CD14-positive monocyte (primary cell): ENCODE results near the gene PPFIA4. TPM values are rescaled to one million over a fixed set of nuclear protein-coding genes. Genes with fewer than 3 reads are reported as not detected.

Experiments
- DNase-seq, 3 donors: peaks; one replicate each; pipeline ENCODE4 v3.0.0-alpha.2; 2011 to 2022
- H2AFZ ChIP-seq: 2 replicates; pipeline ENCODE4 v1.6.0; 2012; ENCODE audit warnings: mild to moderate bottlenecking, low read depth, low read length, inconsistent platforms; ENCODE audit not compliant: insufficient read depth, poor library complexity, severe bottlenecking
- H3K27ac ChIP-seq, 2 donors: 1 replicate in 1 of 2; 2 replicates in 1 of 2; pipeline ENCODE4 v1.5.1; 2012 to 2013; ENCODE audit warnings: low read length in 2 of 2, control low read depth in 1 of 2, inconsistent platforms in 1 of 2, low read depth in 1 of 2, mild to moderate bottlenecking in 1 of 2
- H3K27me3 ChIP-seq, 2 donors: one replicate each; pipeline versions ENCODE4 v1.6.0 to v1.6.1; 2011 to 2013; ENCODE audit warnings: low read length in 2 of 2; ENCODE audit not compliant: control insufficient read depth in 2 of 2, insufficient read depth in 2 of 2
- H3K36me3 ChIP-seq, 2 donors: replicated peaks in 1 of 2; 1 replicate in 1 of 2; 2 replicates in 1 of 2; pipeline versions ENCODE4 v1.5.1 to v1.6.1; 2012 to 2013; ENCODE audit warnings: low read length in 2 of 2, control low read depth in 1 of 2, inconsistent platforms in 1 of 2, mild to moderate bottlenecking in 1 of 2; ENCODE audit not compliant: insufficient read depth in 2 of 2, control insufficient read depth in 1 of 2
- H3K4me1 ChIP-seq, 2 donors: 1 replicate in 1 of 2; 2 replicates in 1 of 2; pipeline versions ENCODE4 v1.5.1 to v1.6.1; 2012 to 2013; ENCODE audit warnings: low read length in 2 of 2, control low read depth in 1 of 2, inconsistent platforms in 1 of 2, mild to moderate bottlenecking in 1 of 2, moderate library complexity in 1 of 2; ENCODE audit not compliant: insufficient read depth in 2 of 2, control insufficient read depth in 1 of 2
- H3K4me2 ChIP-seq: replicated peaks from 2 replicates; pipeline ENCODE3; 2012; ENCODE audit warnings: low read length, moderate library complexity, mild to moderate bottlenecking; ENCODE audit not compliant: poor library complexity, severe bottlenecking; ENCODE audit errors: extremely low read depth
- H3K4me3 ChIP-seq, 3 experiments: fragments of 200-600 bp in 1 of 3; sonication (generic) in 1 of 3; replicated peaks in 1 of 3; 1 replicate in 2 of 3; 2 replicates in 1 of 3; pipeline ENCODE4 v1.5.1; 2011 to 2013; ENCODE audit warnings: low read length in 3 of 3, mild to moderate bottlenecking in 3 of 3, control low read depth in 2 of 3, low read depth in 2 of 3, inconsistent platforms in 1 of 3, moderate library complexity in 1 of 3
- H3K79me2 ChIP-seq: 2 replicates; pipeline ENCODE4 v1.6.0; 2012; ENCODE audit warnings: mild to moderate bottlenecking, control low read depth, inconsistent platforms, low read length, moderate library complexity; ENCODE audit not compliant: insufficient read depth
- H3K9ac ChIP-seq: 2 replicates; pipeline ENCODE4 v1.6.0; 2017; ENCODE audit warnings: low read length, mild to moderate bottlenecking; ENCODE audit not compliant: insufficient read depth, poor library complexity, severe bottlenecking
- H3K9me3 ChIP-seq, 2 donors: replicated peaks in 1 of 2; 1 replicate in 1 of 2; 2 replicates in 1 of 2; pipeline versions ENCODE4 v1.5.1 to v1.6.1; 2012 to 2013; ENCODE audit warnings: low read length in 2 of 2, control low read depth in 1 of 2; ENCODE audit not compliant: control insufficient read depth in 1 of 2, insufficient read depth in 1 of 2
- H4K20me1 ChIP-seq: 2 replicates; pipeline ENCODE4 v1.6.0; 2012; ENCODE audit warnings: mild to moderate bottlenecking, low read length, control low read depth, moderate library complexity; ENCODE audit not compliant: insufficient read depth
- H3K27ac Mint-ChIP-seq, 7 donors: one replicate each; pipeline ENCODE4 v1.8.0; 2020; ENCODE audit warnings: mild to moderate bottlenecking in 7 of 7, mixed read lengths in 7 of 7, moderate library complexity in 6 of 7, inconsistent platforms in 2 of 7
- H3K27me3 Mint-ChIP-seq, 3 donors: one replicate each; pipeline ENCODE4 v1.8.0; 2021 to 2022; ENCODE audit warnings: low read depth in 3 of 3, mild to moderate bottlenecking in 3 of 3, mixed read lengths in 3 of 3, moderate library complexity in 3 of 3, inconsistent platforms in 1 of 3
- H3K36me3 Mint-ChIP-seq, 2 donors: one replicate each; pipeline ENCODE4 v1.8.0; 2020; ENCODE audit warnings: mixed read lengths in 2 of 2, inconsistent platforms in 1 of 2, mild to moderate bottlenecking in 1 of 2
- H3K4me1 Mint-ChIP-seq: one replicate; pipeline ENCODE4 v1.8.0; 2020; ENCODE audit warnings: mild to moderate bottlenecking, mixed read lengths
- H3K4me3 Mint-ChIP-seq, 2 donors: one replicate each; pipeline ENCODE4 v1.8.0; 2020; ENCODE audit warnings: mild to moderate bottlenecking in 2 of 2, mixed read lengths in 2 of 2, moderate library complexity in 1 of 2
- H3K9me3 Mint-ChIP-seq, 7 donors: one replicate each; pipeline ENCODE4 v1.8.0; 2020 to 2022; ENCODE audit warnings: mixed read lengths in 7 of 7, mild to moderate bottlenecking in 6 of 7, moderate library complexity in 6 of 7, inconsistent platforms in 2 of 7
- WGBS: methylation state at CpG from one replicate; pipeline ENCODE4 v1.1.5; 2013; ENCODE audit warnings: missing lambda C conversion rate; ENCODE audit not compliant: insufficient coverage; 5-methylcytosine and 5-hydroxymethylcytosine counted together
- intact Hi-C, 2 donors: fragments of 100-400 bp; cut with micrococcal nuclease; formaldehyde crosslinking; loops; one replicate each; pipeline versions ENCODE4 v1.15.0 to v1.15.1; 2023
- polyA plus RNA-seq, 3 donors: library from polyadenylated mRNA; depleted of rRNA in 1 of 3; unstranded in 2 of 3; stranded (reverse) in 1 of 3; fragments of 300-500 nt in 2 of 3; fragments of >200 nt in 1 of 3; fragmentation: Illumina TruSeq in 2 of 3; gene quantifications; 1 replicate in 2 of 3; 2 replicates in 1 of 3; pipeline ENCODE4 v1.2.3, GENCODE V29; 2012 to 2021
- TF ChIP-seq, protein P1 (sequence below): fragments of 200-600 bp; IDR thresholded peaks from one replicate; pipeline ENCODE4 v1.8.0; 2022; ENCODE audit warnings: antibody characterized with exemption, mild to moderate bottlenecking

Gene PPFIA4
- polyA plus RNA-seq, 3 donors, result 0.52 to 1.0 (median 0.97) TPM

DNA sequence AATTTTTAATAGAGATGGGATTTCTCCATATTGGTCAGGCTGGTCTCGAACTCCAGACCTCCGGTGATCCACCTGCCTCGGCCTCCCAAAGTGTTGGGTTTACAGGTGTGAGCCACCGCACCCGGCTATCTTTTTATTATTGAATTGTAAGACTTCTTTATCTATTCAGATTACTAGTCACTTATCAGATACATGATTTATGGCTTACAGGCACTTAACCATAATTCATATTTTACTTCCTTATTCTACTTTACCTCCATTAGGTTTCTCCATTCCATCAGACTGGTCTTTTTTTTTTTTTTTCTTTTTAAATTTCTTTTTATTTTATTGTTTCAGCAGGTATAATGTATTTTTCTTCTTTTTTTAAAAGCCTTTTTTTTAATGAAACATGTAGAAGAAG, 14.7 kb upstream of the PPFIA4 start:
- Histone ChIP-seq H3K4me1 (peaks cover 11 to 13% of the 10 kb centered on the region in 2 donors), H3K4me2 (no peak overlapping the region), H3K9ac (no peak overlapping the region), H3K27me3 (no peaks in the 10 kb centered on the region), H3K27ac (no peak overlapping the region), H4K20me1 (peaks cover 46% of the 10 kb centered on the region), H3K9me3 (no peaks in the 10 kb centered on the region), H3K4me3 (no peak overlapping the region), H2AFZ (no peak overlapping the region), H3K79me2 (peaks cover 69% of the 10 kb centered on the region), H3K36me3 (peaks cover 73 to 80% of the 10 kb centered on the region in 2 donors)
- Mint-ChIP-seq H3K27ac (no peak overlapping the region), H3K27me3 (peaks cover 0 to 3% (median 0%) of the 10 kb centered on the region in 3 donors), H3K36me3 (peaks cover 56 to 67% of the 10 kb centered on the region in 2 donors), H3K4me1 (peaks cover 12% of the 10 kb centered on the region), H3K9me3 (no peaks in the 10 kb centered on the region), H3K4me3 (no peak overlapping the region)
- no peak for DNase-seq
- TF ChIP-seq, protein P1, sequence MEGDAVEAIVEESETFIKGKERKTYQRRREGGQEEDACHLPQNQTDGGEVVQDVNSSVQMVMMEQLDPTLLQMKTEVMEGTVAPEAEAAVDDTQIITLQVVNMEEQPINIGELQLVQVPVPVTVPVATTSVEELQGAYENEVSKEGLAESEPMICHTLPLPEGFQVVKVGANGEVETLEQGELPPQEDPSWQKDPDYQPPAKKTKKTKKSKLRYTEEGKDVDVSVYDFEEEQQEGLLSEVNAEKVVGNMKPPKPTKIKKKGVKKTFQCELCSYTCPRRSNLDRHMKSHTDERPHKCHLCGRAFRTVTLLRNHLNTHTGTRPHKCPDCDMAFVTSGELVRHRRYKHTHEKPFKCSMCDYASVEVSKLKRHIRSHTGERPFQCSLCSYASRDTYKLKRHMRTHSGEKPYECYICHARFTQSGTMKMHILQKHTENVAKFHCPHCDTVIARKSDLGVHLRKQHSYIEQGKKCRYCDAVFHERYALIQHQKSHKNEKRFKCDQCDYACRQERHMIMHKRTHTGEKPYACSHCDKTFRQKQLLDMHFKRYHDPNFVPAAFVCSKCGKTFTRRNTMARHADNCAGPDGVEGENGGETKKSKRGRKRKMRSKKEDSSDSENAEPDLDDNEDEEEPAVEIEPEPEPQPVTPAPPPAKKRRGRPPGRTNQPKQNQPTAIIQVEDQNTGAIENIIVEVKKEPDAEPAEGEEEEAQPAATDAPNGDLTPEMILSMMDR, result no peak
- intact Hi-C loops, result no loop called here
- WGBS, result no CpG with 5 or more reads among the region's 5 CpGs

DNA sequence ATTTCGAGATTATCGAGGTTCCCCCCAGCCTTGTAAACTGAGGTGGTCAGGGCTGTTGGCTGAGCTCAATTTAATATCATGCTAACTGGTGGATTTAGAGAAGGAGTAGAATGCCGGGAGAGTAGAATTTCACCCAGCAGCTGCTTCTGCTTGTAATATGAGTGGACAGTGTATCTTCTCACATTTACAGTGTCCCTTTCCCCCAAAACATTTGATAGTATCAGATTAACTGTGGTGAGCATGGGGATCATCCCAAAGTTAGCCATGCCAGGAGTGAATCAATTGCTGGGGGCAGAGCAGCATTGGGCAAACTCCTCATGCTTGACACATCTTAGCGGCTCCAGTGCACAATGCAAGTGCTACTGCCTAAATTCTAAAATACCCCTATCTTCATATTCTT, 9.2 kb upstream of the PPFIA4 start:
- Histone ChIP-seq H3K27ac (no peak overlapping the region), H3K9ac (no peak overlapping the region), H3K4me1 (no peaks in the 10 kb centered on the region), H2AFZ (no peak overlapping the region), H3K9me3 (no peaks in the 10 kb centered on the region), H4K20me1 (peaks cover 47% of the 10 kb centered on the region), H3K36me3 (peaks cover 96 to 100% of the 10 kb centered on the region in 2 donors), H3K27me3 (no peaks in the 10 kb centered on the region), H3K4me3 (no peak overlapping the region), H3K79me2 (peaks cover 25% of the 10 kb centered on the region), H3K4me2 (no peak overlapping the region)
- no peak for DNase-seq
- Mint-ChIP-seq H3K4me1 (no peaks in the 10 kb centered on the region), H3K27ac (no peak overlapping the region), H3K27me3 (no peaks in the 10 kb centered on the region), H3K36me3 (peaks cover 91 to 96% of the 10 kb centered on the region in 2 donors), H3K9me3 (no peaks in the 10 kb centered on the region), H3K4me3 (no peak overlapping the region)
- intact Hi-C loops, result no loop called here
- WGBS, result no CpG with 5 or more reads among the region's 4 CpGs
- TF ChIP-seq, protein P1, result no peak
